GM19328 (cell line): Measurements from ENCODE around the gene SCAI.
A peak's percentile ranks its signal among the peaks of the same experiment; 100 is the strongest.
"Not testable (repeated sequence)": the region's sequence is repeated elsewhere in the genome, so short reads cannot be mapped to it uniquely, and the experiment has no call there.

ENCODE experiments used
- ATAC-seq: cut with Tn5 transposase; IDR thresholded peaks from one replicate; pipeline ENCODE4 v1.9.1; 2021; ENCODE audit warnings: mild to moderate bottlenecking, moderate library complexity; ENCODE audit not compliant: unreplicated experiment

SCAI gene

GRCh38 chr9:125150349-125151245 is 7.3 kb upstream of the SCAI start:
- ATAC-seq: no peak

- ATAC-seq: no peak
Observed at GRCh38 chr9:125147401-125147951, 4.1 kb upstream of the SCAI start.

- no peak for ATAC-seq
Observed at GRCh38 chr9:125146247-125146646, 2.9 kb upstream of the SCAI start.

GRCh38 chr9:125145425-125145824 is 2.1 kb upstream of the SCAI start:
- no peak for ATAC-seq

GRCh38 chr9:125142560-125143376 is 560 bp downstream of the SCAI start:
- ATAC-seq: peak; percentile 2

GRCh38 chr9:125141751-125142150 is 1.6 kb downstream of the SCAI start:
- no peak for ATAC-seq

- ATAC-seq: no peak
Observed at GRCh38 chr9:125141251-125141650, 2.1 kb downstream of the SCAI start.

- no peak for ATAC-seq
Observed at GRCh38 chr9:125140576-125140975, 2.8 kb downstream of the SCAI start.

GRCh38 chr9:125137200-125137599 is 6.1 kb downstream of the SCAI start:
- ATAC-seq: no peak

GRCh38 chr9:125134976-125135375 is 8.4 kb downstream of the SCAI start:
- no peak for ATAC-seq

- ATAC-seq: no peak
Observed at GRCh38 chr9:125133403-125134329, 9.7 kb downstream of the SCAI start.

GRCh38 chr9:125131778-125132177 is 11.6 kb downstream of the SCAI start:
- ATAC-seq: no peak

- ATAC-seq: peak; percentile 94
Observed at GRCh38 chr9:125126019-125126746, 17.1 kb downstream of the SCAI start.

- ATAC-seq: no peak
Observed at GRCh38 chr9:125125523-125125922, 17.8 kb downstream of the SCAI start.

GRCh38 chr9:125121146-125121545 is 22.2 kb downstream of the SCAI start:
- no peak for ATAC-seq

- no peak for ATAC-seq
Observed at GRCh38 chr9:125119643-125120286, 23.6 kb downstream of the SCAI start.

GRCh38 chr9:125118696-125119095 is 24.6 kb downstream of the SCAI start:
- not testable (repeated sequence) for ATAC-seq

- ATAC-seq: not testable (repeated sequence)
Observed at GRCh38 chr9:125114503-125114902, 28.8 kb downstream of the SCAI start.

GRCh38 chr9:125110464-125110863 is 32.9 kb downstream of the SCAI start:
- ATAC-seq: no peak
